AG09309 (cell line): Measurements from ENCODE around the gene NLGN1.
A peak's percentile ranks its signal among the peaks of the same experiment; 100 is the strongest.

Source experiments
- DNase-seq: peaks from one replicate; pipeline ENCODE4 v3.0.0-alpha.2; 2010; ENCODE audit warnings: low read depth
- H3K4me3 ChIP-seq: 2 replicates; pipeline ENCODE4 v1.5.1; 2011; ENCODE audit warnings: mild to moderate bottlenecking, low read depth, low read length, moderate library complexity; ENCODE audit not compliant: control insufficient read depth
- CTCF ChIP-seq: IDR thresholded peaks from 2 replicates; pipeline ENCODE4 v1.5.1; 2011; ENCODE audit warnings: mild to moderate bottlenecking, low read depth, low read length, inconsistent platforms; ENCODE audit not compliant: insufficient read depth, control insufficient read depth; ENCODE audit errors: missing control alignments

Gene NLGN1

GRCh38 chr3:173547070-173547469 is 149.5 kb downstream of the NLGN1 start:
- no peak for DNase-seq
- TF ChIP-seq CTCF: no peak
- H3K4me3 ChIP-seq: no peak overlapping the region

- DNase-seq: no peak
- no peak overlapping the region for H3K4me3 ChIP-seq
- TF ChIP-seq CTCF: no peak
Observed at GRCh38 chr3:173548261-173548660, 150.7 kb downstream of the NLGN1 start.

- DNase-seq: no peak
- no peak for TF ChIP-seq CTCF
- no peak overlapping the region for H3K4me3 ChIP-seq
Observed at GRCh38 chr3:173552526-173552925, 155.0 kb downstream of the NLGN1 start.

GRCh38 chr3:173553635-173554280 is 156.2 kb downstream of the NLGN1 start:
- no peak overlapping the region for H3K4me3 ChIP-seq
- peak; percentile 23 for DNase-seq
- peak; percentile 82 for TF ChIP-seq CTCF

- DNase-seq: no peak
- no peak overlapping the region for H3K4me3 ChIP-seq
- TF ChIP-seq CTCF: no peak
Observed at GRCh38 chr3:173556546-173556945, 159.0 kb downstream of the NLGN1 start.

GRCh38 chr3:173567997-173568396 is 170.5 kb downstream of the NLGN1 start:
- H3K4me3 ChIP-seq: no peak overlapping the region
- no peak for TF ChIP-seq CTCF
- no peak for DNase-seq
